IMR-90 (cell line): ENCODE data around the gene PTPN23. TPM values are rescaled to one million over a fixed set of nuclear protein-coding genes. Genes with fewer than 3 reads are reported as not detected.

Experiments used
- ATAC-seq: fragments of 200-7000 bp; cut with Tn5 transposase; 2 replicates; pipeline ENCODE4 v1.9.1; 2020; ENCODE audit warnings: low read depth, mild to moderate bottlenecking, moderate library complexity
- BruUV-seq: library from RNA; stranded (reverse); fragments of 400-500 nt; replicated peaks from 2 replicates; lab custom pipeline; 2021; lab: Mats Ljungman, UMichigan
- CTCF ChIA-PET: fragments of 300-600 bp; formaldehyde crosslinking; extraction: SDS; loops from one replicate; lab custom pipeline; 2021; ENCODE audit warnings: antibody characterized with exemption; lab: Yijun Ruan, JAX
- POLR2A ChIA-PET: fragments of 300-600 bp; sonication (Branson Sonifier 250); formaldehyde crosslinking; loops from one replicate; lab custom pipeline; 2022; ENCODE audit warnings: antibody characterized with exemption; ENCODE audit not compliant: unreplicated experiment; lab: Charles Lee
- DNase-seq: peaks from one replicate; pipeline ENCODE4 v3.0.0; 2013
- H2AFZ ChIP-seq: replicated peaks from 2 replicates; pipeline ENCODE3; 2013; ENCODE audit warnings: low read length, mild to moderate bottlenecking; ENCODE audit not compliant: poor library complexity
- H2AK5ac ChIP-seq: 2 replicates; pipeline ENCODE4 v1.6.1; 2013; ENCODE audit warnings: low read depth, low read length, inconsistent platforms
- H2AK9ac ChIP-seq: replicated peaks from 2 replicates; pipeline ENCODE3; 2013; ENCODE audit warnings: mild to moderate bottlenecking, low read depth, low read length, moderate library complexity; ENCODE audit not compliant: poor library complexity
- H2BK120ac ChIP-seq: 2 replicates; pipeline ENCODE4 v1.6.1; 2013; ENCODE audit warnings: low read depth, low read length, inconsistent platforms
- H2BK15ac ChIP-seq: 3 replicates; pipeline ENCODE4 v1.6.1; 2013; ENCODE audit warnings: low read depth, low read length, inconsistent platforms
- H2BK20ac ChIP-seq: 2 replicates; pipeline ENCODE4 v1.6.1; 2013; ENCODE audit warnings: low read depth, mild to moderate bottlenecking, inconsistent platforms, low read length, moderate library complexity
- H2BK5ac ChIP-seq: 2 replicates; pipeline ENCODE4 v1.6.1; 2013; ENCODE audit warnings: mild to moderate bottlenecking, low read depth, low read length, inconsistent platforms; ENCODE audit not compliant: poor library complexity, severe bottlenecking
- H3K14ac ChIP-seq: replicated peaks from 2 replicates; pipeline ENCODE4 v1.6.1; 2013; ENCODE audit warnings: low read depth, low read length, inconsistent platforms
- H3K18ac ChIP-seq: 2 replicates; pipeline ENCODE4 v1.6.1; 2013; ENCODE audit warnings: low read depth, low read length, control low read depth
- H3K23ac ChIP-seq: 2 replicates; pipeline ENCODE4 v1.6.1; 2013; ENCODE audit warnings: low read depth, low read length, inconsistent platforms
- H3K27ac ChIP-seq: 2 replicates; pipeline ENCODE4 v1.5.1; 2013; ENCODE audit warnings: mild to moderate bottlenecking, control low read depth, low read length; ENCODE audit not compliant: insufficient read depth
- H3K27me3 ChIP-seq: 2 replicates; pipeline ENCODE4 v1.6.1; 2013; ENCODE audit warnings: low read length; ENCODE audit not compliant: control insufficient read depth, insufficient read depth
- H3K36me3 ChIP-seq: 2 replicates; pipeline ENCODE4 v1.6.1; 2013; ENCODE audit warnings: low read length, mixed read lengths; ENCODE audit not compliant: control insufficient read depth, insufficient read depth
- H3K4ac ChIP-seq: 2 replicates; pipeline ENCODE4 v1.6.1; 2013; ENCODE audit warnings: low read depth, low read length, inconsistent platforms
- H3K4me1 ChIP-seq: 2 replicates; pipeline ENCODE4 v1.6.1; 2013; ENCODE audit warnings: low read length, mixed read lengths; ENCODE audit not compliant: control insufficient read depth, insufficient read depth
- H3K4me2 ChIP-seq: 2 replicates; pipeline ENCODE4 v1.6.1; 2013; ENCODE audit warnings: low read depth, mild to moderate bottlenecking, control low read depth, low read length, moderate library complexity
- H3K4me3 ChIP-seq: 2 replicates; pipeline ENCODE4 v1.5.1; 2013; ENCODE audit warnings: low read depth, mild to moderate bottlenecking, control low read depth, low read length, moderate library complexity; ENCODE audit not compliant: insufficient read depth
- H3K56ac ChIP-seq: 2 replicates; pipeline ENCODE4 v1.6.1; 2013; ENCODE audit warnings: low read length, inconsistent platforms; ENCODE audit not compliant: insufficient read depth; ENCODE audit errors: extremely low read depth
- H3K79me1 ChIP-seq, 2 experiments: 2 replicates each; pipeline ENCODE4 v1.6.1; 2013; ENCODE audit warnings: low read length in 2 of 2, inconsistent platforms in 1 of 2, low read depth in 1 of 2
- H3K9ac ChIP-seq: 2 replicates; pipeline ENCODE4 v1.6.1; 2013; ENCODE audit warnings: low read depth, low read length, control low read depth
- H3K9me1 ChIP-seq: 2 replicates; pipeline ENCODE4 v1.6.1; 2013; ENCODE audit warnings: low read length, inconsistent platforms; ENCODE audit not compliant: insufficient read depth
- H3K9me3 ChIP-seq: 2 replicates; pipeline ENCODE4 v1.6.1; 2013; ENCODE audit warnings: low read length; ENCODE audit not compliant: control insufficient read depth, insufficient read depth
- H4K20me1 ChIP-seq: 2 replicates; pipeline ENCODE4 v1.6.1; 2013; ENCODE audit warnings: low read length, inconsistent platforms; ENCODE audit not compliant: insufficient read depth
- H4K5ac ChIP-seq: 2 replicates; pipeline ENCODE4 v1.6.1; 2013; ENCODE audit warnings: mild to moderate bottlenecking, low read depth, low read length, control low read depth
- H4K8ac ChIP-seq, 2 experiments: 2 replicates each; pipeline ENCODE4 v1.6.1; 2013; ENCODE audit warnings: low read depth in 2 of 2, low read length in 2 of 2, control low read depth in 1 of 2, inconsistent platforms in 1 of 2
- H4K91ac ChIP-seq: 2 replicates; pipeline ENCODE4 v1.6.1; 2013; ENCODE audit warnings: low read depth, low read length, inconsistent platforms; ENCODE audit not compliant: insufficient read depth
- BHLHE40 ChIP-seq: fragments of 150-350 bp; IDR thresholded peaks from 2 replicates; pipeline ENCODE4 v1.6.1; 2016; ENCODE audit warnings: mild to moderate bottlenecking, low read depth, low read length
- FOS ChIP-seq: fragments of 150-350 bp; IDR thresholded peaks from 2 replicates; pipeline ENCODE4 v1.6.1; 2016; ENCODE audit warnings: low read depth, low read length
- WGBS, 2 experiments: methylation state at CpG; one replicate each; pipeline versions ENCODE4 v1.1.5 to v1.1.7; 2013; ENCODE audit warnings: missing lambda C conversion rate in 2 of 2; ENCODE audit not compliant: insufficient read length in 1 of 2; ENCODE audit errors: extremely low coverage in 2 of 2; 5-methylcytosine and 5-hydroxymethylcytosine counted together
- dilution Hi-C: fragments of 300-500 bp; cut with HindIII; formaldehyde crosslinking; loops from one replicate; pipeline ENCODE4 v1.14.3; 2018; ENCODE audit warnings: low sequenced_read_pairs; ENCODE audit not compliant: unreplicated experiment
- in situ Hi-C: fragments of 300-500 bp; cut with MboI; formaldehyde crosslinking; loops from 3 replicates; pipeline ENCODE4 v1.14.3; 2019; ENCODE audit warnings: low sequenced_read_pairs, inconsistent platforms, mixed read lengths
- intact Hi-C: fragments of 100-400 bp; cut with micrococcal nuclease; formaldehyde crosslinking; loops from 2 replicates; pipeline ENCODE4 v1.10.0; 2022
- polyA plus RNA-seq, 3 experiments: library from polyadenylated mRNA; depleted of rRNA; stranded (reverse); fragments of >200 nt; gene quantifications; 2 replicates each; pipeline ENCODE4 v1.2.3, GENCODE V29; 2012; ENCODE audit warnings: low replicate concordance in 1 of 3
- total RNA-seq: library from RNA; depleted of rRNA; stranded (reverse); fragments of >200 nt; gene quantifications from 2 replicates; pipeline ENCODE4 v1.2.3, GENCODE V29; 2012

Gene PTPN23
- total and polyA plus RNA-seq, 2 of the 4 experiments (the other 2 are of a cell fraction): 4.5 to 15.1 TPM

- peaks cover 45 to 79% of the 10 kb centered on the region in 2 experiments for H3K79me1 ChIP-seq
- no peaks in the 10 kb centered on the region for H3K27me3 ChIP-seq
- dilution Hi-C loops: no loop called here
- H2BK20ac ChIP-seq: no peak overlapping the region
- ATAC-seq: peak; percentile 40
- no peak overlapping the region for H3K23ac ChIP-seq
- no TSS peak for BruUV-seq
- H2BK5ac ChIP-seq: no peak overlapping the region
- H3K36me3 ChIP-seq: peaks cover 10% of the 10 kb centered on the region
- peaks cover 56% of the 10 kb centered on the region for H4K20me1 ChIP-seq
- ChIA-PET POLR2A (interaction anchor here (1.6 kb wide), 1 partner anchor 18 kb away, joined by 8 read pairs; the partner anchor contains the start of gene PTPN23), CTCF (interaction anchor here (0.7 kb wide), 1 partner anchor 747 kb away, joined by 4 read pairs; no protein-coding TSS in a partner anchor)
- H3K27ac ChIP-seq: peak overlapping the region; percentile 81; the same call in 1 of the 2 replicates
- no peak overlapping the region for H4K91ac ChIP-seq
- peaks cover 24% of the 10 kb centered on the region for H3K4me1 ChIP-seq
- no peak overlapping the region for H2AFZ ChIP-seq
- H2AK5ac ChIP-seq: no peak overlapping the region
- intact Hi-C loops: loop anchor here (1.0 kb wide), 1 partner anchor 23 kb away; no protein-coding TSS in a partner anchor
- H4K5ac ChIP-seq: no peak overlapping the region; the same call in 1 of the 2 replicates
- H4K8ac ChIP-seq: peak overlapping the region in 1 of 2 experiments; percentile 9; a peak in 1 of 4 replicates
- H2BK120ac ChIP-seq: no peak overlapping the region
- no peak overlapping the region for H3K14ac ChIP-seq
- H3K4me2 ChIP-seq: no peak overlapping the region; the same call in 1 of the 2 replicates
- peak; percentile 81 for DNase-seq
- no peak overlapping the region for H2AK9ac ChIP-seq
- TF ChIP-seq BHLHE40: peak; percentile 81
- TF ChIP-seq FOS: no peak
- H3K9me1 ChIP-seq: peaks cover 27% of the 10 kb centered on the region
- H2BK15ac ChIP-seq: no peak overlapping the region
- H3K9ac ChIP-seq: no peak overlapping the region; the same call in 1 of the 2 replicates
- no peak overlapping the region for H3K56ac ChIP-seq
- in situ Hi-C loops: no loop called here
- peak overlapping the region; percentile 30; the same call in 1 of the 2 replicates for H3K4ac ChIP-seq
- no peak overlapping the region for H3K4me3 ChIP-seq
- no peak overlapping the region for H3K18ac ChIP-seq
- no CpG with 5 or more reads among the region's 7 CpGs for WGBS, 2 experiments
- H3K9me3 ChIP-seq: no peaks in the 10 kb centered on the region
Observed at GRCh38 chr3:47398228-47398627, 17.4 kb downstream of the PTPN23 start.
